ENCODE results near the gene LPCAT1. TPM values are rescaled to one million over a fixed set of nuclear protein-coding genes. Genes with fewer than 3 reads are reported as not detected.
"Not testable (repeated sequence)": the region's sequence is repeated elsewhere in the genome, so short reads cannot be mapped to it uniquely, and the experiment has no call there.

The LPCAT1 gene
- total and polyA plus RNA-seq, 5 donors from 2014 or later = 21.4 to 34.7 (median 25.6) TPM

DNA sequence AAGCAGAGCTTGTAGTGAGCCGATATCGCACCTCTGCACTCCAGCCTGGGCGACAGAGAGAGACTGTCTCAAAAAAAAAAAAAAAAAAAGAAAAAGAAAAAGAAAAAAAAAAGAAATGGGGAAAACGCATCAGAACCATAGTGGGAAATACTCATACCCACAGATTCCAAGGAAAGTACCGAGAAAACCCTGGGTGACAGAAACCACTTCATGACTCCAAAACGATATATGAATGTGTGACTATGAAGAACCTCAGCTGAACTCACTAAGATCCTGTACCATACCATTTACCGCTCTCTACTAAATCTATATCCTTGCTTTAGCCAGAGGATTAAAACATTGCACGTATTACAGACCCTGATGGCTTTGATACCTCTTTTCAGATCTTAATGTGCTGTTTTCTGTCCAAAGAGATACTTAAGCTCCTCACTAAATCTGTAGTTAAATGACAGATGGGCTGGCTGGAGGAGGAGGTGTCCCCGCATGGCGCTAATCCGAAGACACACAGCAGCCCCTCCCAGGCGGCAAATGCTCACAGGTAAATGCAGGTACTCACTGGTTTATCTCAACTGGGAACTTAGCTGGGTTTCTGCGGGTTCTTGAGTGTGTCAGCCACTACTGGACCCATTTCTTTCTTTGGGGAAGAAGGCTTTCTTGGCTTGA, 2.8 kb downstream of the LPCAT1 start:
- Histone ChIP-seq H3K36me3 (ENCODE audit: control insufficient read depth, insufficient read depth, low read length) (peaks cover 14% of the 10 kb centered on the region), H3K27ac (ENCODE audit: insufficient read depth, low read length, poor library complexity, severe bottlenecking) (no peak overlapping the region), H3K27me3 (ENCODE audit: control insufficient read depth, insufficient read depth, low read length) (no peaks in the 10 kb centered on the region), H3K4me3 (ENCODE audit: low read depth, low read length) (no peak overlapping the region), H3K4me1 (ENCODE audit: control insufficient read depth, insufficient read depth, low read length, poor library complexity, severe bottlenecking) (peaks cover 23% of the 10 kb centered on the region), H3K9me3 (ENCODE audit: control insufficient read depth in 2 of 2, low read length in 2 of 2) (no peaks in the 10 kb centered on the region)
- peaks cover 0 to 32% (median 17%) of the 10 kb centered on the region in 4 donors for H3K4me1 Mint-ChIP-seq
- H3K4me3 Mint-ChIP-seq = peak overlapping the region; percentile 43 to 81 (median 59)
- H3K9me3 Mint-ChIP-seq = no peaks in the 10 kb centered on the region
- H3K27me3 Mint-ChIP-seq = no peaks in the 10 kb centered on the region
- H3K36me3 Mint-ChIP-seq = no peaks in the 10 kb centered on the region
- DNase-seq (no peak), ATAC-seq (ENCODE audit: low read depth in 2 of 2) (no peak)
- no peak overlapping the region for H3K27ac Mint-ChIP-seq

DNA sequence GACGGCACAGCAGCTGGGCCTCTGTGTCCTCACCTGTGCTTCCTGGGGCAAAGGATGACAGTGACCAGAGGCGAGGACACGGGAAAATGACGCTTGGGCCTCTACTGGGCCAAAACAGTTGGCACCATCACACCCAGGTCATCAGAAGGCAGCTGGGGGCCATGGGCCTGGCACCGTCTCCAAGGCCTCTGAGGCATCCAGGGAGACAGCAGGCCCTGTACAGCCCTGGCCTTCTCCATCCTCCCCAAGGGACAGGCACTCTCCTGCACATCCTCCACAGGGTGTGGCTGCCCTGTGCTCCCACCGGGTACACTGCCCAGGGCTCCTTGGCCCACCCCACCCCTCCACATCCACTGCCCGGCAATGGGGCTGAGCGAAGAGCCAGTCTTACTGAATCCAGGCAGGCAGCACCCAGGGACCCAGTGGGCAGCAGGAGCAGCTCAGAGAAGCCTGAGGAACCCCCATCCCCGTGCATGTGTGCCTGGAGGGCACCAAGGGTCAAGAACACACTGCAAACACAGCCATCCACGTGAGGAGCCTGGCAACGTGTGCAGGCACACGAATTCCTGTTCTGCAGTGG, 4.0 kb downstream of the LPCAT1 start:
- no peak overlapping the region for H3K27ac Mint-ChIP-seq
- no peaks in the 10 kb centered on the region for H3K36me3 Mint-ChIP-seq
- ATAC-seq (ENCODE audit: low read depth in 2 of 2) = no peak
- no peaks in the 10 kb centered on the region for H3K9me3 ChIP-seq (ENCODE audit: control insufficient read depth in 2 of 2, low read length in 2 of 2)
- DNase-seq = no peak
- H3K27ac ChIP-seq (ENCODE audit: insufficient read depth, low read length, poor library complexity, severe bottlenecking) = no peak overlapping the region
- H3K9me3 Mint-ChIP-seq = no peaks in the 10 kb centered on the region
- H3K27me3 Mint-ChIP-seq = no peaks in the 10 kb centered on the region
- peaks cover 14% of the 10 kb centered on the region for H3K36me3 ChIP-seq (ENCODE audit: control insufficient read depth, insufficient read depth, low read length)
- no peak overlapping the region for H3K4me3 ChIP-seq (ENCODE audit: low read depth, low read length)
- H3K4me1 ChIP-seq (ENCODE audit: control insufficient read depth, insufficient read depth, low read length, poor library complexity, severe bottlenecking) = peaks cover 23% of the 10 kb centered on the region
- H3K27me3 ChIP-seq (ENCODE audit: control insufficient read depth, insufficient read depth, low read length) = no peaks in the 10 kb centered on the region
- H3K4me1 Mint-ChIP-seq = peaks cover 0 to 36% (median 17%) of the 10 kb centered on the region in 4 donors
- H3K4me3 Mint-ChIP-seq = peak overlapping the region in 2 of 4 donors; percentile 19 to 60

DNA sequence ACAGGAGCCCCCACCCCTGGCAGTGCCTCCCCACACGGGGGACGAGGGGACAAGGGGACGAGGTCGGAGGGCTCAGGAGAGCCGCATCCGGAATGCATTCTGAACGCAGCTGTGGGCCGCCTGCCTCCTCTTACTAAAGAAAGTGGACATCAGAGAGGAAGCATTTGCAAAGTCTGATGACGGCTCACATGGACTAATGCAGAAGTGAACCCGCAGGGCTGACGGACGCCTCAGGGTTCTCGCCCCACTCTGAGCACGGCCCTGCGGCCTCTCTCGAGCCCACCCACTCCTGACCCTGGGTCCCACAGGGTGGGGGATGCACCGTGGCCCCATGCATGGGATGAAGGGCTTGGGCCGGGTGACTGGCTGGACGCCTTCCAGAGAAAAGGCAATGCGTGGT, 5.9 kb downstream of the LPCAT1 start:
- no peaks in the 10 kb centered on the region for H3K9me3 Mint-ChIP-seq
- H3K4me3 Mint-ChIP-seq = no peak overlapping the region
- peaks cover 13% of the 10 kb centered on the region for H3K4me1 ChIP-seq (ENCODE audit: control insufficient read depth, insufficient read depth, low read length, poor library complexity, severe bottlenecking)
- H3K27ac ChIP-seq (ENCODE audit: insufficient read depth, low read length, poor library complexity, severe bottlenecking) = no peak overlapping the region
- no peaks in the 10 kb centered on the region for H3K27me3 Mint-ChIP-seq
- peaks cover 14% of the 10 kb centered on the region for H3K36me3 ChIP-seq (ENCODE audit: control insufficient read depth, insufficient read depth, low read length)
- ATAC-seq (ENCODE audit: low read depth in 2 of 2) = no peak
- H3K4me3 ChIP-seq (ENCODE audit: low read depth, low read length) = no peak overlapping the region
- no peaks in the 10 kb centered on the region for H3K27me3 ChIP-seq (ENCODE audit: control insufficient read depth, insufficient read depth, low read length)
- H3K27ac Mint-ChIP-seq = no peak overlapping the region
- DNase-seq = no peak
- peaks cover 0 to 35% (median 18%) of the 10 kb centered on the region in 4 donors for H3K4me1 Mint-ChIP-seq
- peaks cover 3% of the 10 kb centered on the region for H3K36me3 Mint-ChIP-seq
- H3K9me3 ChIP-seq (ENCODE audit: control insufficient read depth in 2 of 2, low read length in 2 of 2) = no peaks in the 10 kb centered on the region

DNA sequence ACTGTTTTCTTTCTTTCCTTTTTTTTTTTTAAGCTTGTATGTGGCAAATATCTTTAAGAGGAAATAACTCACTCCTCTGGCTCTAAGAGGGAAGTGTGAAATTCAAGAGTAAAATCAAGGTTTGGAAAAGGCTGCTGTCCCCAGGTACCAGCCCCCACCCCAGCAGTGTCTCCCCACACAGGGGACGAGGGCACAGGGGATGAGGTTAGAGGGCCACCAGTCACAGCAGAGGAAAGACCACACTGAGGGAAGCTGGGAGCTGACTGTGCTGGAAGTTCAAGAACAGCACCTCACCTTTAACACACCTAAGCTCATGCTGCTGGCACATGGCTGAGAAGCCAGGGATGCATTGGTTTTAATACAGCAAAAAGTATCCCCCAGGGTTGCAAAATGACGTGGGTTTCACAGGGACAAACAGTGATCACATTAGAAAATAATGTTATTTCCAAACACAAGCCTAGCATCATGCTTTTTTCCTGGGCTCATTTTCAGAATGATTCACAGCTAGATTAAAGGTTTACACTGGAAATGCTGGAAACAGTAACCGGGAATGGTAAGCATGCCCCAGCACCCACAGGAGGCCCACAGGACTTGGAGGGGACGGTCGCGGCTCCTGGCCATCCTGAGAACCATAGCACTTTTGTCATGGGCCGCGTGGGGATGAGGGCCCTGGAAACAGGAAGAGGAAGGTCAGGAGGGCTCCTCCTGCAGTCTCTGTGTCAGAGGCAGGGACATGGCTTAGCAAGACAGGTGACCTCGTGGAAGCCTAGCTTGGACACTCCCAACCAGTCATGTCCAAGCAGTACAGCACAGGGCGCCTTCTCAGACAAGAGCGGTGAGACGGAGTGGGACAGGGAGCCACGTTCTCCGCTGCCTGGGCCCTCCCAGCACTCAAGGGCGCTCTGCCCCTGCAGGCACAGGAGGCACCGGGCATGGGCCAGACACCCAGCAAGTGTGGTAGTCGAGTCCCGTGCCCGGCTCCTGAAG, 6.9 kb downstream of the LPCAT1 start:
- H3K36me3 Mint-ChIP-seq = peaks cover 3% of the 10 kb centered on the region
- H3K27ac Mint-ChIP-seq = peak overlapping the region in 2 of 3 donors; percentile 35 to 42
- H3K27ac ChIP-seq (ENCODE audit: insufficient read depth, low read length, poor library complexity, severe bottlenecking) = no peak overlapping the region

DNA sequence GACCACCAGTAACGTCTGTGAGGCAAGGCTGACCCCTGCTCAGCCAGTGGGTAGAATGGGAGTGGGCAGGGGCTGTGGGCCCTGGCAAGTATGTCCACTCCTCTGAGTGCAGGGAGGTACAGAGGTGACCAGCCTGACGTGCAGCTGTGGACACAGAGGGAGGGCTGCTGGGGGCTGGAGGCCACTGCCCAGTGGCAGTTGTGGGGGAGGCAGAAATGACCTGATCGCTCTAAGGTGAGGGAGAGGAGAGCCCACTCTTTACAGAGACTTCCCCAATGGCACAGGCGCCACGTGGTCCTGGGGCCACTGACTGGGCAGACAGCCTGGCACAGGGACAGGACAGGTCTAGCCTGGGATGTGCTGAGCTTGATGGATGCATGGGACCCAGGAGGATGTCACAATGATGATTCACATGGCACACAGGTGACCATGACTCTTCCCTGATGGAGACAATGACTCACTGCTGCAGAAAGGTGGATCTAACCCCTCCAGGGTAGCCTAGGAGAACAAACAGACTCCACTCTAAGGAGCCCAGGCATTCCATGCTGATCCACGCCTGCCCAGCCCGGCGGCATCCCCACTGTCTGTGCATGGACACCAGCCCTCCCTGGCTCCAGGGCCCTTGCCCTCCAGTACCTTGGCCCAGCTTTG, 7.7 kb downstream of the LPCAT1 start:
- H3K9me3 Mint-ChIP-seq = no peaks in the 10 kb centered on the region
- DNase-seq (no peak), ATAC-seq (ENCODE audit: low read depth in 2 of 2) (no peak)
- no peaks in the 10 kb centered on the region for H3K27me3 ChIP-seq (ENCODE audit: control insufficient read depth, insufficient read depth, low read length)
- H3K4me1 Mint-ChIP-seq = peaks cover 0 to 20% (median 10%) of the 10 kb centered on the region in 4 donors
- peak overlapping the region; percentile 35 to 65 (median 48) for H3K27ac Mint-ChIP-seq
- H3K4me1 ChIP-seq (ENCODE audit: control insufficient read depth, insufficient read depth, low read length, poor library complexity, severe bottlenecking) = no peaks in the 10 kb centered on the region
- no peak overlapping the region for H3K27ac ChIP-seq (ENCODE audit: insufficient read depth, low read length, poor library complexity, severe bottlenecking)
- no peak overlapping the region for H3K4me3 Mint-ChIP-seq
- H3K27me3 Mint-ChIP-seq = no peaks in the 10 kb centered on the region
- peaks cover 3% of the 10 kb centered on the region for H3K36me3 Mint-ChIP-seq
- peaks cover 23% of the 10 kb centered on the region for H3K36me3 ChIP-seq (ENCODE audit: control insufficient read depth, insufficient read depth, low read length)
- H3K4me3 ChIP-seq (ENCODE audit: low read depth, low read length) = no peak overlapping the region
- H3K9me3 ChIP-seq (ENCODE audit: control insufficient read depth in 2 of 2, low read length in 2 of 2) = no peaks in the 10 kb centered on the region

More for the DNA sequence above, 6.9 kb downstream of the LPCAT1 start:
- DNase-seq (no peak), ATAC-seq (ENCODE audit: low read depth in 2 of 2) (no peak)
- H3K36me3 ChIP-seq (ENCODE audit: control insufficient read depth, insufficient read depth, low read length) = peaks cover 20% of the 10 kb centered on the region
- no peaks in the 10 kb centered on the region for H3K9me3 Mint-ChIP-seq
- H3K4me1 Mint-ChIP-seq = peaks cover 0 to 27% (median 14%) of the 10 kb centered on the region in 4 donors
- H3K4me3 ChIP-seq (ENCODE audit: low read depth, low read length) = no peak overlapping the region
- H3K4me1 ChIP-seq (ENCODE audit: control insufficient read depth, insufficient read depth, low read length, poor library complexity, severe bottlenecking) = peaks cover 3% of the 10 kb centered on the region
- H3K9me3 ChIP-seq (ENCODE audit: control insufficient read depth in 2 of 2, low read length in 2 of 2) = no peaks in the 10 kb centered on the region
- no peaks in the 10 kb centered on the region for H3K27me3 ChIP-seq (ENCODE audit: control insufficient read depth, insufficient read depth, low read length)
- H3K27me3 Mint-ChIP-seq = no peaks in the 10 kb centered on the region
- H3K4me3 Mint-ChIP-seq = no peak overlapping the region

DNA sequence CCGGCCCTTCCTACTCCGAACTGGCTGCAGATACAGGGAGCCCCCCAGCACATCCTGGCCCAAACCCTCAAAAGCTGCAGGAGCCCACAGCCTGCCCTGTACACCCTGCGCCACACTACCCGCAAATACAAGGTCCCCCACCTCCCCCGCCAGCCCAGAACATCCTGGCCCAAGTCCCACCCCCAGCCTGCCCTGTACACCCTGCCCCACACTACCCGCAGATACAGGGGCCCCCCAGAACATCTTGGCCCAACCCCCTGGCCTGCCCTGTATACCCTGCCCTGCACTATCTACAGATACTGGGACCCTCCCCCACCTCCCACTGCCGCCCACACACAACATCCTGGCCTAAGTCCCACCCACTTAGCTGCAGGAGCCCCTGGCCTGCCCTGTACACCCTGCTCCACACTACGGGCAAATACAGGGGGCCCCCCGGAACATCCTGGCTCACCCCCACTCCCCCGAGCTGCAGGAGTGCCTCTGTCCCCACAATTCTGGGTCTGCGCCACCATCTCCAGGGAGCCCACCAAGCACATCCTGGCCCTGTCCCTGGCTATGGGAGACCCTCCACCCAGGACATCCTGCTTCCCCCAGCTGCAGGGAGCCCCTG, 8.3 kb downstream of the LPCAT1 start:
- H3K4me3 Mint-ChIP-seq = no peak overlapping the region
- H3K36me3 Mint-ChIP-seq = peaks cover 3% of the 10 kb centered on the region
- DNase-seq (no peak), ATAC-seq (ENCODE audit: low read depth in 2 of 2) (no peak)
- no peaks in the 10 kb centered on the region for H3K27me3 Mint-ChIP-seq
- no peaks in the 10 kb centered on the region for H3K9me3 Mint-ChIP-seq
- Histone ChIP-seq H3K27me3 (ENCODE audit: control insufficient read depth, insufficient read depth, low read length) (no peaks in the 10 kb centered on the region), H3K4me1 (ENCODE audit: control insufficient read depth, insufficient read depth, low read length, poor library complexity, severe bottlenecking) (no peaks in the 10 kb centered on the region), H3K9me3 (ENCODE audit: control insufficient read depth in 2 of 2, low read length in 2 of 2) (no peaks in the 10 kb centered on the region), H3K36me3 (ENCODE audit: control insufficient read depth, insufficient read depth, low read length) (peaks cover 28% of the 10 kb centered on the region), H3K4me3 (ENCODE audit: low read depth, low read length) (no peak overlapping the region), H3K27ac (ENCODE audit: insufficient read depth, low read length, poor library complexity, severe bottlenecking) (no peak overlapping the region)
- no peak overlapping the region for H3K27ac Mint-ChIP-seq
- peaks cover 0 to 18% (median 9%) of the 10 kb centered on the region in 4 donors for H3K4me1 Mint-ChIP-seq

DNA sequence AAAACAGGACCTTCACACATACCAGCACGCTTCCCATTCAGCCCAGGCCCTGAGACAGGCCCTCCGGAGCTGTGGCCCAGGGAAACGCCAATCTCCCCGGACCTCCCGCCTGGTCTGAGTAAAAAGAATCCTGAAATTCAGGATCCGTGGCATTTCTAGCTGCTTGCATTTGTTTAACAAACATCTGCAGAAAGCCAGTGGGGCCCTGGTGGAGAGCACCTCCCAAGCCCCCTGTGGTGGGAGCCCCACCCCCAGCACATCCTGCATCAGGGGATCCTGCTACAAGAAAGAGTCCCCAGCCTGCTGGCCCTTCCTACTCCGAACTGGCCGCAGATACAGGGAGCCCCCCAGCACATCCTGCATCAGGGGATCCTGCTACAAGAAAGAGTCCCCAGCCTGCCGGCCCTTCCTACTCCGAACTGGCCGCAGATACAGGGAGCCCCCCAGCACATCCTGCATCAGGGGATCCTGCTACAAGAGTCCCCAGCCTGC, 8.9 kb downstream of the LPCAT1 start:
- H3K36me3 Mint-ChIP-seq; H3K27ac ChIP-seq (ENCODE audit: insufficient read depth, low read length, poor library complexity, severe bottlenecking); H3K9me3 ChIP-seq (ENCODE audit: control insufficient read depth in 2 of 2, low read length in 2 of 2); H3K27ac Mint-ChIP-seq; H3K4me1 ChIP-seq (ENCODE audit: control insufficient read depth, insufficient read depth, low read length, poor library complexity, severe bottlenecking); H3K27me3 ChIP-seq (ENCODE audit: control insufficient read depth, insufficient read depth, low read length); H3K9me3 Mint-ChIP-seq; H3K4me3 ChIP-seq (ENCODE audit: low read depth, low read length); H3K27me3 Mint-ChIP-seq; DNase-seq; ATAC-seq (ENCODE audit: low read depth in 2 of 2); H3K4me3 Mint-ChIP-seq: not testable (repeated sequence)
- H3K36me3 ChIP-seq (ENCODE audit: control insufficient read depth, insufficient read depth, low read length) = peaks cover 26% of the 10 kb centered on the region
- peaks cover 0 to 18% (median 10%) of the 10 kb centered on the region in 4 donors for H3K4me1 Mint-ChIP-seq
